Activated T-helper 1 cell treated with Interleukin-2 at 50 U/mL for 16 hours (primary cell): Measurements from ENCODE around the gene CCSER2.
"Not testable (repeated sequence)": the region's sequence is repeated elsewhere in the genome, so short reads cannot be mapped to it uniquely, and the experiment has no call there.

Experiments
- DNase-seq: peaks from one replicate; pipeline ENCODE4 v3.0.0-alpha.2; 2020; ENCODE audit warnings: low read depth

The CCSER2 gene

GRCh38 chr10:84522612-84523462 is 194.4 kb downstream of the CCSER2 start:
- no peak for DNase-seq

GRCh38 chr10:84523526-84523925 is 195.1 kb downstream of the CCSER2 start:
- DNase-seq = no peak

GRCh38 chr10:84524435-84524834 is 196.0 kb downstream of the CCSER2 start:
- DNase-seq = no peak

- DNase-seq = no peak
These were observed 196.9 kb downstream of the CCSER2 start for GRCh38 chr10:84525120-84525806.

- DNase-seq = not testable (repeated sequence)
These were observed 197.4 kb downstream of the CCSER2 start for GRCh38 chr10:84525807-84526182.

GRCh38 chr10:84527386-84527785 is 199.0 kb downstream of the CCSER2 start:
- DNase-seq = not testable (repeated sequence)

GRCh38 chr10:84528526-84528925 is 200.1 kb downstream of the CCSER2 start:
- DNase-seq = not testable (repeated sequence)

GRCh38 chr10:84530724-84531325 is 202.4 kb downstream of the CCSER2 start:
- DNase-seq = no peak

GRCh38 chr10:84531396-84531795 is 203.0 kb downstream of the CCSER2 start:
- no peak for DNase-seq

GRCh38 chr10:84534168-84534567 is 205.8 kb downstream of the CCSER2 start:
- DNase-seq = no peak

- DNase-seq = no peak
These were observed 209.1 kb downstream of the CCSER2 start for GRCh38 chr10:84537447-84537931.

GRCh38 chr10:84538036-84538435 is 209.6 kb downstream of the CCSER2 start:
- DNase-seq = no peak

- no peak for DNase-seq
These were observed 210.8 kb downstream of the CCSER2 start for GRCh38 chr10:84539216-84539615.

- DNase-seq = no peak
These were observed 211.7 kb downstream of the CCSER2 start for GRCh38 chr10:84540022-84540616.

GRCh38 chr10:84540617-84541288 is 212.4 kb downstream of the CCSER2 start:
- peak; percentile 39 for DNase-seq

GRCh38 chr10:84541289-84541637 is 212.9 kb downstream of the CCSER2 start:
- no peak for DNase-seq

GRCh38 chr10:84542522-84543490 is 214.4 kb downstream of the CCSER2 start:
- no peak for DNase-seq

- DNase-seq = no peak
These were observed 215.6 kb downstream of the CCSER2 start for GRCh38 chr10:84543948-84544347.

- DNase-seq = no peak
These were observed 217.3 kb downstream of the CCSER2 start for GRCh38 chr10:84545651-84546050.

GRCh38 chr10:84546609-84547008 is 218.2 kb downstream of the CCSER2 start:
- DNase-seq = no peak

GRCh38 chr10:84547616-84548015 is 219.2 kb downstream of the CCSER2 start:
- DNase-seq = no peak
